ENCODE results near the gene PLEKHH2.

GRCh38 chr2:43637030-43637803 lies at the start of gene PLEKHH2:
- TF ChIP-seq POLR2AphosphoS5 (IDR thresholded peaks at IDR 0.05) (peak; percentile 26 to 93 (median 64)), POLR2A (IDR thresholded peaks at IDR 0.05) (peak; percentile 84)
- TF ChIP-seq, protein P1, sequence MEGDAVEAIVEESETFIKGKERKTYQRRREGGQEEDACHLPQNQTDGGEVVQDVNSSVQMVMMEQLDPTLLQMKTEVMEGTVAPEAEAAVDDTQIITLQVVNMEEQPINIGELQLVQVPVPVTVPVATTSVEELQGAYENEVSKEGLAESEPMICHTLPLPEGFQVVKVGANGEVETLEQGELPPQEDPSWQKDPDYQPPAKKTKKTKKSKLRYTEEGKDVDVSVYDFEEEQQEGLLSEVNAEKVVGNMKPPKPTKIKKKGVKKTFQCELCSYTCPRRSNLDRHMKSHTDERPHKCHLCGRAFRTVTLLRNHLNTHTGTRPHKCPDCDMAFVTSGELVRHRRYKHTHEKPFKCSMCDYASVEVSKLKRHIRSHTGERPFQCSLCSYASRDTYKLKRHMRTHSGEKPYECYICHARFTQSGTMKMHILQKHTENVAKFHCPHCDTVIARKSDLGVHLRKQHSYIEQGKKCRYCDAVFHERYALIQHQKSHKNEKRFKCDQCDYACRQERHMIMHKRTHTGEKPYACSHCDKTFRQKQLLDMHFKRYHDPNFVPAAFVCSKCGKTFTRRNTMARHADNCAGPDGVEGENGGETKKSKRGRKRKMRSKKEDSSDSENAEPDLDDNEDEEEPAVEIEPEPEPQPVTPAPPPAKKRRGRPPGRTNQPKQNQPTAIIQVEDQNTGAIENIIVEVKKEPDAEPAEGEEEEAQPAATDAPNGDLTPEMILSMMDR (IDR thresholded peaks at IDR 0.05): no peak

Data from breast epithelium (tissue), 3 donors.